Measurements from ENCODE around the gene TRAPPC11.

The TRAPPC11 gene

GRCh38 chr4:183675625-183676024 is 16.5 kb downstream of the TRAPPC11 start:
- in situ Hi-C loops (cut with MboI; ENCODE audit: low sequenced_read_pairs, unreplicated experiment) = no loop called here
- TF ChIP-seq, protein P1, sequence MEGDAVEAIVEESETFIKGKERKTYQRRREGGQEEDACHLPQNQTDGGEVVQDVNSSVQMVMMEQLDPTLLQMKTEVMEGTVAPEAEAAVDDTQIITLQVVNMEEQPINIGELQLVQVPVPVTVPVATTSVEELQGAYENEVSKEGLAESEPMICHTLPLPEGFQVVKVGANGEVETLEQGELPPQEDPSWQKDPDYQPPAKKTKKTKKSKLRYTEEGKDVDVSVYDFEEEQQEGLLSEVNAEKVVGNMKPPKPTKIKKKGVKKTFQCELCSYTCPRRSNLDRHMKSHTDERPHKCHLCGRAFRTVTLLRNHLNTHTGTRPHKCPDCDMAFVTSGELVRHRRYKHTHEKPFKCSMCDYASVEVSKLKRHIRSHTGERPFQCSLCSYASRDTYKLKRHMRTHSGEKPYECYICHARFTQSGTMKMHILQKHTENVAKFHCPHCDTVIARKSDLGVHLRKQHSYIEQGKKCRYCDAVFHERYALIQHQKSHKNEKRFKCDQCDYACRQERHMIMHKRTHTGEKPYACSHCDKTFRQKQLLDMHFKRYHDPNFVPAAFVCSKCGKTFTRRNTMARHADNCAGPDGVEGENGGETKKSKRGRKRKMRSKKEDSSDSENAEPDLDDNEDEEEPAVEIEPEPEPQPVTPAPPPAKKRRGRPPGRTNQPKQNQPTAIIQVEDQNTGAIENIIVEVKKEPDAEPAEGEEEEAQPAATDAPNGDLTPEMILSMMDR (IDR thresholded peaks at IDR 0.05; ENCODE audit: borderline replicate concordance, control extremely low read depth, extremely low read depth, insufficient read depth, missing control alignments) = no peak
- no peak for DNase-seq (ENCODE audit: low spot score)

GRCh38 chr4:183681119-183681518 is 22.0 kb downstream of the TRAPPC11 start:
- TF ChIP-seq, protein P1 (IDR thresholded peaks at IDR 0.05; ENCODE audit: borderline replicate concordance, control extremely low read depth, extremely low read depth, insufficient read depth, missing control alignments) = no peak
- DNase-seq (ENCODE audit: low spot score) = no peak
- in situ Hi-C loops (cut with MboI; ENCODE audit: low sequenced_read_pairs, unreplicated experiment) = no loop called here

GRCh38 chr4:183686461-183686860 is 27.4 kb downstream of the TRAPPC11 start:
- TF ChIP-seq, protein P1 (IDR thresholded peaks at IDR 0.05; ENCODE audit: borderline replicate concordance, control extremely low read depth, extremely low read depth, insufficient read depth, missing control alignments) = no peak
- in situ Hi-C loops (cut with MboI; ENCODE audit: low sequenced_read_pairs, unreplicated experiment) = no loop called here
- no peak for DNase-seq (ENCODE audit: low spot score)

DNA sequence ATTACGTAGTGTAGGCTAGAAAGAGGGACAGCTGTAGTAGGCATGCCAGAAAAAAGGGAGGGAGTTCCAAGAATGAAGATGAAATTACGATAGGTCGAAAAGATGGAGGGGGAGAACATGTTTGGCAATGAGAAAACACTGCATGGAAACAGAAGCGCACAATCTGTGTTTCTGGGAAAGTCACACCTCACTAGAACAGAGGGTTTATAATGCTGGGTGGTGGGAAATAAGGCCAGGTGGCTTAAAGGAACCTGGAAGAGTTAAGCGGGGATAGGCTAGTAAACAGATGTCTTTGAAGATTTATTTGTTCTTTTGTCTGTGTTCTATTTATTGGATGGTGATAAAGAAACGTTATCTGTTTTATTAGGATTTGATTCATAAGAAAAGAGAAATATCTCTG is 29.1 kb downstream of the TRAPPC11 start:
- TF ChIP-seq, protein P1 (IDR thresholded peaks at IDR 0.05; ENCODE audit: borderline replicate concordance, control extremely low read depth, extremely low read depth, insufficient read depth, missing control alignments) = no peak
- in situ Hi-C loops (cut with MboI; ENCODE audit: low sequenced_read_pairs, unreplicated experiment) = no loop called here
- DNase-seq (ENCODE audit: low spot score) = no peak

GRCh38 chr4:183691006-183691405 is 31.9 kb downstream of the TRAPPC11 start:
- in situ Hi-C loops (cut with MboI; ENCODE audit: low sequenced_read_pairs, unreplicated experiment) = no loop called here
- no peak for DNase-seq (ENCODE audit: low spot score)
- TF ChIP-seq, protein P1 (IDR thresholded peaks at IDR 0.05; ENCODE audit: borderline replicate concordance, control extremely low read depth, extremely low read depth, insufficient read depth, missing control alignments) = no peak

DNA sequence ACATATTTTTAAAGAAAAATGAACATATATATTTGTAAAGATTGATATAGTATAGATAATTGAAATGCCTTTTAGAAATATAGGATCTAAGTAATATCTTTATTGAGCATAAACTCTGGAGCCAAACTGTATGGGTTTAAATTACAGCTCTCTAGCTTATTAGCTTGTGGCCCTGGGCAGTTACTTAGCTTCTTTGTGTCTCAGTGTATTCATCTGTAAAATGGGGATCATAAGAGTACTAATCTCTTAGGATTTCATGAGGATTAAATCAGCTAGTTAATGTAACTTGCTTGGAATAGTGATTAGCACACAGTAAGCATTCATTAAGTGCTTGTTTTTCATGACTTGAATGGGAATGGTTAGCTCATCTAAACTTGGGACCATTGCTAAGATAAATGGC is 32.8 kb downstream of the TRAPPC11 start:
- in situ Hi-C loops (cut with MboI; ENCODE audit: low sequenced_read_pairs, unreplicated experiment) = no loop called here
- TF ChIP-seq, protein P1 (IDR thresholded peaks at IDR 0.05; ENCODE audit: borderline replicate concordance, control extremely low read depth, extremely low read depth, insufficient read depth, missing control alignments) = no peak
- DNase-seq (ENCODE audit: low spot score) = no peak

GRCh38 chr4:183698909-183699308 is 39.8 kb downstream of the TRAPPC11 start:
- TF ChIP-seq, protein P1 (IDR thresholded peaks at IDR 0.05; ENCODE audit: borderline replicate concordance, control extremely low read depth, extremely low read depth, insufficient read depth, missing control alignments) = no peak
- in situ Hi-C loops (cut with MboI; ENCODE audit: low sequenced_read_pairs, unreplicated experiment) = no loop called here
- no peak for DNase-seq (ENCODE audit: low spot score)
